GM18909 (cell line): Measurements from ENCODE around the gene PGS1.

Source experiments
- ATAC-seq: cut with Tn5 transposase; IDR thresholded peaks from one replicate; pipeline ENCODE4 v1.9.1; 2021; ENCODE audit warnings: mild to moderate bottlenecking; ENCODE audit not compliant: unreplicated experiment, poor library complexity

PGS1 gene

GRCh38 chr17:78381601-78382232 is 3.3 kb downstream of the PGS1 start:
- no peak for ATAC-seq

- no peak for ATAC-seq
Observed at GRCh38 chr17:78383725-78384471, 5.4 kb downstream of the PGS1 start.

- no peak for ATAC-seq
Observed at GRCh38 chr17:78384479-78385175, 6.2 kb downstream of the PGS1 start.

GRCh38 chr17:78387977-78388941 is 9.8 kb downstream of the PGS1 start:
- no peak for ATAC-seq

GRCh38 chr17:78390241-78391050 is 12.0 kb downstream of the PGS1 start:
- ATAC-seq, result no peak

- ATAC-seq, result no peak
Observed at GRCh38 chr17:78391051-78391431, 12.6 kb downstream of the PGS1 start.

- ATAC-seq, result no peak
Observed at GRCh38 chr17:78391843-78392242, 13.4 kb downstream of the PGS1 start.

GRCh38 chr17:78392295-78392694 is 13.8 kb downstream of the PGS1 start:
- no peak for ATAC-seq

- no peak for ATAC-seq
Observed at GRCh38 chr17:78393575-78393974, 15.1 kb downstream of the PGS1 start.

- no peak for ATAC-seq
Observed at GRCh38 chr17:78394209-78394608, 15.8 kb downstream of the PGS1 start.

- ATAC-seq, result no peak
Observed at GRCh38 chr17:78395155-78395554, 16.7 kb downstream of the PGS1 start.

- ATAC-seq, result no peak
Observed at GRCh38 chr17:78396441-78397337, 18.2 kb downstream of the PGS1 start.

GRCh38 chr17:78397681-78398101 is 19.2 kb downstream of the PGS1 start:
- no peak for ATAC-seq

- no peak for ATAC-seq
Observed at GRCh38 chr17:78398390-78398789, 19.9 kb downstream of the PGS1 start.

- no peak for ATAC-seq
Observed at GRCh38 chr17:78399028-78399692, 20.7 kb downstream of the PGS1 start.

- no peak for ATAC-seq
Observed at GRCh38 chr17:78399693-78400144, 21.3 kb downstream of the PGS1 start.

GRCh38 chr17:78400581-78401240 is 22.3 kb downstream of the PGS1 start:
- ATAC-seq, result no peak
